ENCODE results near the gene THRB.

Gene THRB

DNA sequence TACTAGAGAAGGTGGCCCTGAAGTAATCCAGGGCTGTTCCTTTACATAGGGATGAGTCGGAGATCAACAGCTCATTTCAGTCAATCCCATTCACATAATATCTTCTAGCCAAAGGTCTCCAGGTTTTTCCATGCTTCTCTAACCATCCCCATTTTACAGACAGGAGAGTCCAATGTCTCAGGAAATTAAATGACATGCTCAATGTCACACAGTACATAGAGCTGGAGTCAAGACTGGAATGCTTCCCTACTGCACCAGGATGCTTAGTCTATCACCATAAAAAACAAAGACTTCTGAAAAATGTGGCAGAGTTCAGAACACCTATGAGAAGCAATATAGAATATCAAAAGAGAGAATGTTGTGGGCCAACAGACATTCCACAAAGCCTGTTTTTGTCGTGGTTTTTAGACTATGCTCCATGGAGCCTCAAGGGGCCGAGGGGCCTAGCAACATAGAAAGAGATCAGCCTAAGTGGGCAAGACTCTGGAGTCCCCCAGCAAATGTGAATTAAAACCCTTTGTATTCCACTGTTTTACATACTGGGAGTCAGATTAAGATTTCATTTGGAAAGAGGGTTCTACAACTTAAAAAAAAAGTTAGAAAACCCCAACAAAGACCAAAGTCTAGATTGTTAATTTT lies 122.0 kb downstream of the THRB start:
- DNase-seq: no peak

DNA sequence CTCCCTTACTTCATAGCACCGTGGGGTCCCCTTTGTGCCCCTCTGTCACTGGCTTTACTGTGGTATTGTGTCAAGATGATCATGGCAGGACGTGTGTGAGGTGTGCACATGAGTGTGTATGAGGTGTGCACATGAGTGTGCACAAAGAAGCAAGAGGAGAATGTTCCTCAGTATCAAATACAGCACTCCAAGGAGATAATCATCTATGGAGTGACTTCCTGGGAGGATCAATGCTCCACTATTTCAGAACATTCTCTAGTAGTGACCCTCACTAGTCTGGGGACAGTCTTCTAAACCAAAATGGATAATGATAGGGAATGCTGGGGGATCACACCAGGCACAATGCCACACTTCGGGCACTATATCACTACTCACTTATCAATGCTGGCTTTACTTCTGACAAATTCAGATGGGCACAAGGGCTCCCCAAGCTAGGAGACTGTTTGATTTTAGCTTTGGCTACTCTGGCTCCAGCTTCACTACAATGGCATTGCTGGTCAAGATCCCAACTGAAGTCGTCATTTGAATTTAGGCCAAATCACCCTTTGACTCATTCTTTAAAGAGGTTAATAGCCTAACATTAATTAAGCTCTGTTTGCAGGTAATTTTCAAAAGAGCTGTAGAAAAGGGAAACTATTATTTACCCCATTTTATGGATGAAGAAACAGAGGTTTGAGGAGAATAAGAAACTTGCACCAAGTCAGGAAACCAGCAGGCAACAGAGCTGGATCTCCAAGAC lies 124.1 kb downstream of the THRB start:
- DNase-seq: no peak

GRCh38 chr3:24368605-24369004 lies 126.0 kb downstream of the THRB start:
- no peak for DNase-seq

GRCh38 chr3:24367664-24368264 lies 126.9 kb downstream of the THRB start:
- no peak for DNase-seq

GRCh38 chr3:24367216-24367615 lies 127.4 kb downstream of the THRB start:
- no peak for DNase-seq

GRCh38 chr3:24365168-24365567 lies 129.5 kb downstream of the THRB start:
- no peak for DNase-seq

- DNase-seq: no peak
These were observed 130.3 kb downstream of the THRB start for GRCh38 chr3:24364359-24364758.

GRCh38 chr3:24363242-24363641 lies 131.4 kb downstream of the THRB start:
- DNase-seq: no peak

GRCh38 chr3:24361623-24362022 lies 133.0 kb downstream of the THRB start:
- no peak for DNase-seq

- DNase-seq: no peak
These were observed 133.7 kb downstream of the THRB start for GRCh38 chr3:24360957-24361356.

DNA sequence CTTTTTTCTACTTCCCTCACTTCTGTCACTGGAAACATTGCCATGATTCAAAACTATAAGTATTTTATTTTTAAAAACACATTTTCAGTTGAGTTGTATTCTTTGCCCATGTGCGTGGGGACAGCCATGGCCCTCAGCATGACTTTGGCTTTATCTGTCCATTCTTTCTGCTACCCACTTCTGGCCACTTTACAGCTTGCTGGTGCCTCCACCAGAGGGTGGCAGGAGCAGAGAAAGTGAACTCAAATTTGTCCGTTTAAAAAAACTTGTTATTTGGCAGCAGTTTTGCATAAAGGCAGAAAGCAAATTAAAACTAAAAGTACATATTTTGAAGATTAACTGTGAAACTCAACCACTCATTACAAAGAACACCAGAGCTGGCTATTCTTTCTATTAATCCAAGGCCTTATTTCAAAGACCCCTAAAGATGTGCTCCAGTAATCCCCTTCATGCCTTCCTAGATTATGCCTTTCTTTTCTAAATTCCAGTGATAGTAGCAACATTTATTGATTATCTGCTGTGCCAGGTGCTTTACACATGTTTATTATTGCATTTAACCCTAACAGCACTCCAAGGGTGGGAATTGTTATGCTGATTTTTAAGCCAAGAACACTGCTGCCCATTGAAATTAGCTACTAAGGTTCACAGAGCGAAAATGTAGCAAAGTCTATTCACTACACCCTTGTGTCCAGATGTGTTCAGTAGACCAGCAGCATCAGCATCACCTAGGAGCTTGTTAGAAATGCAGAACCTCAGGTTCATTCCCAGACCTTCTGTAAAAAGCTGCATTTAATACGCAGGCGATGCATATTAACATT lies 134.8 kb downstream of the THRB start:
- no peak for DNase-seq

- no peak for DNase-seq
These were observed 135.5 kb downstream of the THRB start for GRCh38 chr3:24359102-24359501.

DNA sequence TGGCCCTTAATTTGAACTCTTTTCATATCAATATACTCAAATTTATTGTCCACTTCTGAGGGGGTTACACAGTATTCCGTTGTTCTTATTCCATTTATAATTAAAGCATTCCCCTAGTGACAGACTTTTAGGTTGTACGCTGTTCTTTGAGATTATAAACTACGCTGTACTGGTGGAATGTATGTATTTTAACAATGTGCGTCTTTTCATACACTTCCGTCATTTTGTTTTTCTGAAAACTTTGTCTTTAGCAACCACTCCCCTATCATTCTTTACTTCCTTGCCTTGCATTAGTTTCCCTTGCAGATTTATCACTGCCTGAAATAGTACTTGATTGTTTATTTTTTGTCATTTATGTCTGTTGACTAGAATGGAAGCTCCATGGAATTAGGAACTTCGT lies 137.0 kb downstream of the THRB start:
- no peak for DNase-seq

- no peak for DNase-seq
These were observed 138.8 kb downstream of the THRB start for GRCh38 chr3:24355806-24356205.

DNA sequence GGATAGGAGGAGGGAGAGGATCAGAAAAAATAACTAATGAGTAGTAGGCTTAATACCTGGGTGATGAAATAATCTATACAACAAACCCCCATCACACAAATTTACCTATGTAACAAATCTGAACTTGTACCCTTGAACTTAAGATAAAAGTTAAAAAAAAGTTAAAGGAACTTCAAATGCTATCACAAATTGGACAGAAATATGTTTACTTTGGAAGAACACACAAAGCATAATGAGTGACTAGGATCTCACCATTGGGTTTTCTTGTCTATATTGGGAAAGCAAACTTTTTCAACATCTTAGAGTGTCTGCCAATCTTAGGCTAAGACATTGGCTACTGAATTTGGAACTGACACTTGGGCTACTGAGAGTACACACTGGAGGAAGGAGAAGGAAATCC lies 140.4 kb downstream of the THRB start:
- no peak for DNase-seq

- no peak for DNase-seq
These were observed 141.6 kb downstream of the THRB start for GRCh38 chr3:24352893-24353553.

- no peak for DNase-seq
These were observed 142.7 kb downstream of the THRB start for GRCh38 chr3:24351779-24352469.

GRCh38 chr3:24349367-24350019 lies 145.2 kb downstream of the THRB start:
- DNase-seq: no peak

DNA sequence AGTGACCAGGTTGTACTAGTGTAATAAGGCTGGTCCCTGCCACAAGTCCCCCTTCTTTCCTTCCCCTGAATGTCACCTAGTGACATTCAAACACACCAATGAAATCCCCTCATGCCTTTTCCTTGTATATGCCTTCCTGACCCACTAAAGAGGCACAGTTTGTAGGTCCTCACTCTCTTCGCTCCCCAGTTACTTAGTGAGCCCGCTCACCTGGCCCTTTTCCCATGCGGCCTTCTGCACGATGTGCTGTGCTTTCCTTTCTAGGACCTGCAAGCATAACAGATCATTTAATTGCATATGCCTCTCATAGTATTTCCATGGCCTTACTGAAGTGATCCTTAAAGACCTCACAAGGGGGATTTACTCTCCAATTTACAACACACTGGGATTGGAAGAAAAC lies 146.3 kb downstream of the THRB start:
- no peak for DNase-seq

DNA sequence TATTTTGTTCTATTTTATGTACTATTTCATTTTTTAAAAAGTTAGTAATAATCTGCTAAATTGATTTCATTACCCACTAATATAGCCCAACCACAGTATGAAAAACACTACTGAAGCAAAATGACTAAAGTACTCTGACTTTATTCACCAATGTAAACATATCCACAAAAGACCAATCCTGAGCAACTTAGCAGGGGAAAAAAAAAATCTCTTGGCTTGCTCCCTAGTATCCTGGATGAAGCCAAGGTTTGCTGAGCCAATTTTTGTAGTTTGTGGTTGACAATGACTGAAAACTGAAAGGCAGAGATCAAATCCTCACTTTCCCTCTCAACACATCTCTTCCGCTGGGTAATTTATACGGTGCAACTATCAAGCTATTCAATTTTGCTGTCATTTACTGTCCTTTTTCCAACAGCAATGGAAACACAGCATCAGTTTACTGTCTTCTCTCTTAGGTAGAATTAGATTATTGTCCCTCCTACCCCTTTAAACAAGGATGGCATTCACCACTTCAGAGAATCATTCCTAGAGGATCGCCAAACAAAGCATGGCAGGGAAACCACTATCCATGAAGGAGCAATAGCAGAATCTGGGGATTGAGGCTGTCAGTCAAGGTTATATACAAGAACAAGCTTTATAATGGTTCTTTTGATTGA lies 149.7 kb downstream of the THRB start:
- DNase-seq: no peak

DNA sequence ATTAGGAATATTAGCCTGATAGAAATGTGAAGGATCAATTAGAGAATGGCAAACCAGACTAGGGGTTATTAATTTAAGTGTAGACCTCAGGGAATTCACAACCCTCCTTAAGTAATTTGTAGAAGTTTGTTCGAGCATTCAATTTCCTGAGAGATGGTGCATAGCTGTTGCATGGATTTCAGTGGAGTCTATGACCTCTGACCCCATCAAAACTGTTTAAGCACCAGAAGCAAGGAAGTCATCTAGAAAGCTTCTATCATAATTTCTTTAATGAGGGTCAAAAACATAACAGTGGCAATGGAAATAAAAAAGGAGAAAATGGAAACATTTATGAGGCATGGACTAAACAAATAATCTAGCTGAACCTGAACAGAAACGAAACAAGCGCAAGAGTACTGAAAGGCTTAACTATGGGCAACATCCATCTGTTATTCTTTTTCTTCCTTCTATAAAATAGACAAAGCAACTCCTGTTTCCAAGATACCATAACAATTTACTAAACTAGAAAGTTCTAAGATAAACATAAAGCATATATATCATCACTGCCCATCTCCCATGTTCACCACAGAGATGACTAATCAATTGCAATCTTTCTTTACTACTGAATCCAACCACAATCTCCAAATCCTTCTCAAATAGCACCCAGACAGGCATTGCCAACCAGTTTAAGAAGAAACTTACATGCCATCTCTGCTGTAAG lies 151.4 kb downstream of the THRB start:
- DNase-seq: no peak

All from stimulated activated CD4-positive, alpha-beta T cell treated with anti-CD3 and anti-CD28 coated beads, Interleukin-4, amount 100 ng/mL, for 1 hour (primary cell).